ENCODE measurements around the gene COX15.
A peak's percentile ranks its signal among the peaks of the same experiment; 100 is the strongest.
"Not testable (repeated sequence)": the region's sequence is repeated elsewhere in the genome, so short reads cannot be mapped to it uniquely, and the experiment has no call there.

COX15 gene

DNA sequence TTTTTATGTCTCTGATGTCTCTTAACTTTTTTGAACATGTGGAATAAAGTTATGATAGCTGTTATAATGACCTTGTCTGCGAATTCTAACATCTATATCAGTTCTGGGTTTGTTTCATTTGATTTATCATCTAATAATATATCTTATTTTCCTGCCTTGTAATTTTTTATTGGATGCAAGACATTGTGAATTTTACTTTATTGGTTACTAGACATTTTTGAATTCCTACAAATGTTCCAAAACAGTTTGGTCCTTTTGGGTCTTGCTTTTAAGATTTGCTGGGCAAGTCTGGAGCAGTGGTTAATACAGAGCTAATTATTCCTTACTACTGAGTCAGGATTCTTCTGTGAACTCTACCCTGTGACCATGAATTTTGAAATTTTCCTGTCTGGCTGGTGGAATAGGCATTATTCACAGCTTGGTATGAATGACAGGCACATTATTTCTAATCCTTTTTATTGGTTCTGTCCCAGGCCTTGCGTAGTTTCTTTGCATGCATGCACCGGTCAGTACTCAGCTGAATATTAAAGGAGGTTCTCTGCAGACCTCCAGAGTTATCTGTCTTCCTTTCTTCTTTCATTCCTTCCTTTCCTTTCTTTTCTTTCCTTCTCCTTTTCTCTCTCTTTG lies 9.1 kb upstream of the COX15 start:
- no peak for DNase-seq (ENCODE audit: low spot score)

DNA sequence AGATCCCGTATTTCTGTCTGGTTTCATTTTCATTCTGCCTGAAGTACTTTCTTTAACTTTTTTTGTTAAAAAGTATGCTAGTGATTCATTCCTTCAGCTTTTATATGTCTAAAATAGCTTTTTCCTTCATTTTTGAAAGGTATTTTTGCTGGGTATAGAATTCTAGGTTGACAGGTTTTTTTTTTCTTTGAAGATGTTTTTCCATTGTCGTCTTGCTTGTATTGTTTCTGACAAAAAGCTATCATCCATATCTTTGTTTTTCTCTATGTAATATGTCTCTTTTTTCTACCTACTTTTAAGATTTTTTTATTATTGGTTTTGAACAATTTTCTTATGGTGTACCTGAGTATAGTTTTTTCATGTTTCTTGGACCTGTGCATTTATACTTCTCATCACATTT lies 8.3 kb upstream of the COX15 start:
- DNase-seq (ENCODE audit: low spot score): no peak

DNA sequence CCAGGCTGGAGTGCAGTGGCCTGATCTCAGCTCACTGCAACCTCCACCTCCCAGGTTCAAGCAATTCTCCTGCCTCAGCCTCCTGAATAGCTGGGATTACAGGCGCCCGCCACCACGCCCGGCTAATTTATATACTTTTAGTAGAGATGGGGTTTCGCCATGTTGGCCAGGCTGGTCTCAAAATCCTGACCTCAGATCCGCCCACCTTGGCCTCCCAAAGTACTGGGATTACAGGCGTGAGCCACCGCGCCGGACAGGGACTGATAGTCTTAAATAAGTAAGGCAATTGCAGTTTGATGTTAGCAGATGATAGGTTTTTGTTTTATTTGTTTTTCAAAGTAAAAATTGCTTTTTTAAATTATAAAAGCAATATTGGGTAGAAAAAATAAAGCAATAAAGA lies 2.2 kb upstream of the COX15 start:
- DNase-seq (ENCODE audit: low spot score): not testable (repeated sequence)

- DNase-seq (ENCODE audit: low spot score): no peak
Measured at GRCh38 chr10:99733366-99733765, 1.4 kb upstream of the COX15 start.

GRCh38 chr10:99731306-99732032 lies 458 bp downstream of the COX15 start:
- DNase-seq (ENCODE audit: low spot score): no peak

GRCh38 chr10:99730026-99730425 lies 1.9 kb downstream of the COX15 start:
- DNase-seq (ENCODE audit: low spot score): no peak

GRCh38 chr10:99720387-99720786 lies 11.5 kb downstream of the COX15 start:
- no peak for DNase-seq (ENCODE audit: low spot score)

DNA sequence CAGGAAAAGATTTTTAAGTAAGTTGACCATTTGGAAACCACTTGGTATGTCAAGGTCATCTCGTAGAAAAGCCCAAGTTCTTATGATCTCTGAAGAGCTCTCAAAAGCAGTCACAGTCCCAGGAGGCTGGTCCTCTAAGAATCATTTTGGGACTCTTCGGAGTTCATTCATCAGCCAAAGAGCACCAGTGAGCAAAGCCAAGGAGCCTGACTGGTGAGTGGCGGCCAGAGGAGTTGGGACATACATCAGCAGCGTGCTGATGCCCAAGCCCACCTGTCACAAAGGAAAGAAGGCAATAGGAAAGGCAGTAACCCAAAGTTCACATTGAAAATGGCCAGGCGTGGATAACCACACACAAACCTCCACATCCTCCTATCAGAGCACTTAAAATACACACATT lies 17.5 kb downstream of the COX15 start:
- no peak for DNase-seq (ENCODE audit: low spot score)

DNA sequence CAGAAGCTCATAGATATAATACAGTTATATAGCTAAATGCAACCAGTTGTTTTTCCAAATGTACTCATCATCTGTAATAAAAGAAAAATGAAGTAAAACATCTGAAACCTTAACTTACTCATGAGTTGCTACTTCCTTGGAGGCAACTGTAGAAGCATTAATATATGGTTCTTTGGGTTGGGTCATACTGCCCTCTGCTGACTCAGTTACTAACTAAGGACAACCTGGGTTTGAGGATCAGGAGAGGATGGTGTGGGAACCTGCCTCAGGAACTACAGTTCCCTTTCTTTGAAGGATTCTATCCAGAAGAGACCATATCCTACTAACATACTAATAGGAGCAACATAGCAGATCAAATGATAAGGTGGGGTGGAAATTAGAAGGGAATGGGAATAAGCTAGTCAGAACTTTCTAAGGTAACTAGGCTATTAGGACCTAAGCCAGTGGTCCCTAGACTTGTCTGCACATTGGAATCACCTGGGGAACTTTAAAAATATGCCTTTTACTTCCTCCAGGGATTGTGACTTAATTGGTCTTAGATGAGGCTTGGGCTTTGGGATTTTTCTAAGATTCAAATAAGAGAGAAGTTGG lies 20.7 kb downstream of the COX15 start:
- peak; percentile 26 for DNase-seq (ENCODE audit: low spot score)

GRCh38 chr10:99709480-99710229 lies 22.3 kb downstream of the COX15 start:
- DNase-seq (ENCODE audit: low spot score): no peak

DNA sequence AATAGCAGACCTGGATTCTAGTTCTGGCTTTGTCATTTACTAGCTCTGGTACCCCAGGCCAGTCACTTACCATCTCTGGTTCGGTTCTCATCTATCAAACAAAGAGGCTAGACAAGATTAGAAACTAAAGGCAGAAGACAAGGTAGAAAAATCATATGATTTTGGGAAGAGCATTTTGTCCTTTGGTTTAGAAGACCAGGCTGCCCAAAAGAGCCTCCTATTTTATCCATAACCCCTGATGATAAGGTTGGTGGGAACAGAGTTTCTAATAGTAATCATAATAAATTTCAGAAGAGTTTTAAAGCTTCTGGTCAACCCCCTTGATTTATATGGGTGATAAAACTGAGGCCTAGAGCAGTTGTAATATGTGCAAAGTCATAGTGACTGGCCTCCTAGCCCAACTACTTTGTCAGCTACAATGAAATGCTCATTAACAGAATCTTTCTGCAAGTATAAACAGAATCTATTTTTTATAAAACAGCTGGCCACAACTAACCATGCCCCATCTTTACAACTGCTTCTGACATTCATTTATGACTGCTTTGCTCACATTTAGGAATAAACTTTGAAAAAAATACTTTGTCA lies 23.4 kb downstream of the COX15 start:
- DNase-seq (ENCODE audit: low spot score): no peak

DNA sequence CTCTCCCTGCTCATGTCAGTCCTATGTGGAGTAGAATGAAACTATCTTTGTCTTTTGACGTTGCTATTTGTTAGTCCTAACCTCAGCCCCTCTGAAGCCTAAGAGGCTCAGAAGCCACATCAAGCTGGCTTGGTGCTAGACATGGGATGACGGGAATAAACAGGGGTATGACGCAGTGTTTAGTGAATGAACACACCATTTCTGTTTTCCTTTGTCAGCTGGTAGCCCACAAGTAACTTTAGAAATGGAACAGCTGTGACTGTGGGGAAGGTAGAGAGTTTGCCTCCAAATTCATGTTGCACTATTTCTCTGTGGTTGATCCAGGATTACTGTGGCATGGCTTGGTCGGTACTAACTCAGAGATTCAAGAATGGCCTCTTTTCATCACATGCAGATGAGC lies 31.3 kb downstream of the COX15 start:
- DNase-seq (ENCODE audit: low spot score): no peak

DNA sequence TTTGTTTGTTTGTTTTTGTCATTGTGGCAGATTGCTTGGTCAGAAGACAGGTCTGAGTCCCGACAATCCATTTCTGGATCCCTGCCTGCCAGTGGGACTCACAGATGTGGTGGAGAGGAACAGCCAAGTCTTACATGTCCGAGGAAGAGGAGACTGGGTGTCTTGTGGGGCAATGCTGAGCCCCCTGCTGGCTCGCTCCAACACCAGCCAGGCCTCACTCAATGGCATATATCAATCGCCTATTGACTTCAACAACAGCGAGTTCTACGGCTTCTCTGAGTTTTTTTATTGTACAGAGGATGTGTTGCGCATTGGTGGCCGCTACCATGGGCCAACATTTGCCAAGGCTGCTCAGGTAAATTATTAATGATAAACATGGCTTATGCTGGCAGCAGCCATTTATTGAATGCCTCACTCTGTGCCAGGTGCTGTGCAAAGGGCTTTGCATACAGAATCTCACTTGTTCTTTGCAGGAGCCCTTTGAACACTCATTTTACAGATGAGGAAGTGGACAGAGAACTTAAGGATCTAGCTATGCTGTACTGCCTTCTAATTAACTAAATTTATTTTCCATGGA lies 33.3 kb downstream of the COX15 start:
- DNase-seq (ENCODE audit: low spot score): no peak

- DNase-seq (ENCODE audit: low spot score): no peak
Measured at GRCh38 chr10:99695761-99696160, 36.2 kb downstream of the COX15 start.

DNA sequence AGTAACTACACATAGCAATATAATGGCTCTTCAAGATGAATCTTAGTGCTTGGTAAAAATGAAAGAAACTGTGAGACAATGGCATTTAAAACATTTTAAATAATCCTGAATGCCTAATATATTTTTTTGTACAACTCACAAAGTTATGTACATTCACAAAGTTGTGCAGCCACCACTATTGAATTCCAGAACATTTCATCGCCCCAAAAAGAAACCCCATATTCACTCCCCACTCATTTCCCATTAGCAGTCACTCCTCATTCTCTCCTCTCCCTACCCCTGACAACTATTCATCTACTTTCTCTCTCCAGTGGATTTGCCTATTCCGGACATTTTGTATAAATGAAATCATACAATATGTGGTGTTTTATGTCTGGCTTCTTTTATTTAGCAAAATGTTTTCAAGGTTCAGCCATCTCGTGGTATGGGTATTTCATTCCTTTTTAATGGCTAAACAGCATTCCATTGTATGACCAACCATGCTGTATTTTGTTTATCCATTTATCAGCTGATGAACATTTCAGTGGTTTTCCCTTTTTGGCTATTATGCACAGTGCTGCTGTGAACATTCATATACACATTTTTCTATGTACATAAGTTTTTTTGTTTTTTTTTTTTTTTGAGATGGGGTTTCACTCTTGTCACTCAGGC lies 37.9 kb downstream of the COX15 start:
- no peak for DNase-seq (ENCODE audit: low spot score)

DNA sequence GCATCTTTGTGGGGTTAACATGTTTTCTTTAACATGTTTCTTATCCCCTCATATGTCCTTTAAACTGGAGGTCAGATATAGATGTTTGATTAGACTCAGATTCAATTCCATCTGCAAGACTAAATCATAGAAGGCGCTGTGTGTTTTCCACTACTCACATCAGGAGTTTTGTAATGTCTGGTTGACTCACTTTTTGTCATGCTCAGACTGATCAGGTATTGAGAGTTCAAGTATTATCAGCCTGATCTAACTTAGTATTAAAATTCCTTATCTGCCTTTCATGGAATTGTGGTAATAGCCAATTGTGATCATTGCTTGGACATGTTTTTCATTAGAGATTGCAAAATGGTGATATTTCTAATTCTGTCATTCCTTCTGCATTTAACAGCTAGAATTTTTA lies 42.5 kb downstream of the COX15 start:
- DNase-seq (ENCODE audit: low spot score): no peak

DNA sequence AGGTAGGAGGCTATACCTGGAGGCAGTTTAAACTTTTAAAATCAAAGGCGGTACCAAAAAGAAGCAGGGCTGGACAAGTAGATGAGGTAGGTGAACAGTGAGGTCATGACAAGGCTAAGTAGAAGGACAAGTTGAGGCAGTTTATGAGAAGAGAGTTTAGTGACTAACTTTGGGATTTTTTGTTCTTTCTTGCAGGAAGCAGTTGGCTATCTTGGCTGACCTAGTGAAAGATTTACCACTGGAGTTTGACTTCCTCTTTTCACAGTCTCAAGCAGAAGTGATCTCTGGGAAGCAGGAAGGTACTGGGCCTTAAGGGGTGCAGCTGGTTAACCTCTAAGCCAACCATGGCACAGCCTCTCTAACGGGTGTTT lies 46.3 kb downstream of the COX15 start:
- DNase-seq (ENCODE audit: low spot score): no peak

- no peak for DNase-seq (ENCODE audit: low spot score)
Measured at GRCh38 chr10:99682752-99683151, 49.2 kb downstream of the COX15 start.

Data from CD4-positive, alpha-beta T cell treated with Interleukin-6 at 100 ng/mL for 8 hours (primary cell).